ENCODE results near the gene MAML2.

- no peak for TF ChIP-seq CTCF (IDR thresholded peaks at IDR 0.05)
- no peak for TF ChIP-seq POLR2A (IDR thresholded peaks at IDR 0.05)
Measured at GRCh38 chr11:96333191-96333719, 9.7 kb downstream of the MAML2 start.

Data from esophagus squamous epithelium (tissue), 4 donors.